ENCODE data around the gene SFXN5.

The SFXN5 gene

GRCh38 chr2:72958542-72959385, 112.7 kb downstream of the SFXN5 start:
- Histone ChIP-seq H3K4me2 (no peak overlapping the region), H3K27ac (no peak overlapping the region)
- no peak for TF ChIP-seq CTCF (conservative IDR thresholded peaks at IDR 0.05; ENCODE audit: low read depth, low read length)

DNA sequence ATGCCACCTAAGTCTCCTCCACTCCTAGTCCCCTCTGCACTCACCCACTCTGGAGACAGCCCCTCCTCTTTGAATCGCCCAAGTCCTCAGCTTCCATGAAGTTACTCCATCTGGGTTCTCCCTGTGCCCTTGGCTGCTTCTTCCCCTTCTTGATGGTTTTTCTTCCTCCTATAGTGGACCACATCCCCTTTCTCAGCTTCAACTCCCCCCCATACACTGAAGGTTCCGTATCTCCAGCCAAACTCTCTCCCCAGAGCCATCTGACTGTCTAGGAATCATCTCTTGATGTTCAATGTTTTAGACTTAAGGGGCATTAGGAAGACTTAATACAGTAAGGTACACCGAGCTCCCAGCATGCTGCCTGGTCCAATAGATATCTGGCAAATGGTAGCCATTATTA, 114.6 kb downstream of the SFXN5 start:
- H2AFZ ChIP-seq (ENCODE audit: low read depth), result no peak overlapping the region
- no peaks in the 10 kb centered on the region for H3K79me2 ChIP-seq (ENCODE audit: insufficient read depth, low read depth)
- no peak overlapping the region for H3K4me2 ChIP-seq
- no peaks in the 10 kb centered on the region for H3K27me3 ChIP-seq (ENCODE audit: insufficient read depth, low read depth)
- no peak overlapping the region for H3K9ac ChIP-seq
- no peak overlapping the region for H3K4me3 ChIP-seq (IDR thresholded peaks at IDR 0.05; ENCODE audit: insufficient read depth, low read depth, low read length)
- no peak overlapping the region for H3K27ac ChIP-seq
- H3K36me3 ChIP-seq (ENCODE audit: insufficient read depth), result no peaks in the 10 kb centered on the region
- no peak for TF ChIP-seq CTCF (conservative IDR thresholded peaks at IDR 0.05; ENCODE audit: low read depth, low read length)
- no peaks in the 10 kb centered on the region for H4K20me1 ChIP-seq (ENCODE audit: insufficient read depth)
- no peaks in the 10 kb centered on the region for H3K4me1 ChIP-seq (ENCODE audit: low read depth, poor library complexity, severe bottlenecking)

More at GRCh38 chr2:72958542-72959385, 112.7 kb downstream of the SFXN5 start:
- Histone ChIP-seq H3K4me3 (IDR thresholded peaks at IDR 0.05; ENCODE audit: insufficient read depth, low read depth, low read length) (no peak overlapping the region), H3K4me1 (ENCODE audit: low read depth, poor library complexity, severe bottlenecking) (no peaks in the 10 kb centered on the region), H3K9ac (no peak overlapping the region), H2AFZ (ENCODE audit: low read depth) (no peak overlapping the region), H3K27me3 (ENCODE audit: insufficient read depth, low read depth) (no peaks in the 10 kb centered on the region), H3K79me2 (ENCODE audit: insufficient read depth, low read depth) (no peaks in the 10 kb centered on the region), H4K20me1 (ENCODE audit: insufficient read depth) (no peaks in the 10 kb centered on the region), H3K36me3 (ENCODE audit: insufficient read depth) (no peaks in the 10 kb centered on the region)

GRCh38 chr2:72956050-72956395, 115.5 kb downstream of the SFXN5 start:
- Histone ChIP-seq H3K27ac (no peak overlapping the region), H3K27me3 (ENCODE audit: insufficient read depth, low read depth) (no peaks in the 10 kb centered on the region), H3K36me3 (ENCODE audit: insufficient read depth) (no peaks in the 10 kb centered on the region), H3K9ac (no peak overlapping the region), H3K4me3 (IDR thresholded peaks at IDR 0.05; ENCODE audit: insufficient read depth, low read depth, low read length) (no peak overlapping the region), H4K20me1 (ENCODE audit: insufficient read depth) (no peaks in the 10 kb centered on the region), H3K79me2 (ENCODE audit: insufficient read depth, low read depth) (no peaks in the 10 kb centered on the region), H2AFZ (ENCODE audit: low read depth) (no peak overlapping the region), H3K4me2 (no peak overlapping the region), H3K4me1 (ENCODE audit: low read depth, poor library complexity, severe bottlenecking) (no peaks in the 10 kb centered on the region)
- no peak for TF ChIP-seq CTCF (conservative IDR thresholded peaks at IDR 0.05; ENCODE audit: low read depth, low read length)

DNA sequence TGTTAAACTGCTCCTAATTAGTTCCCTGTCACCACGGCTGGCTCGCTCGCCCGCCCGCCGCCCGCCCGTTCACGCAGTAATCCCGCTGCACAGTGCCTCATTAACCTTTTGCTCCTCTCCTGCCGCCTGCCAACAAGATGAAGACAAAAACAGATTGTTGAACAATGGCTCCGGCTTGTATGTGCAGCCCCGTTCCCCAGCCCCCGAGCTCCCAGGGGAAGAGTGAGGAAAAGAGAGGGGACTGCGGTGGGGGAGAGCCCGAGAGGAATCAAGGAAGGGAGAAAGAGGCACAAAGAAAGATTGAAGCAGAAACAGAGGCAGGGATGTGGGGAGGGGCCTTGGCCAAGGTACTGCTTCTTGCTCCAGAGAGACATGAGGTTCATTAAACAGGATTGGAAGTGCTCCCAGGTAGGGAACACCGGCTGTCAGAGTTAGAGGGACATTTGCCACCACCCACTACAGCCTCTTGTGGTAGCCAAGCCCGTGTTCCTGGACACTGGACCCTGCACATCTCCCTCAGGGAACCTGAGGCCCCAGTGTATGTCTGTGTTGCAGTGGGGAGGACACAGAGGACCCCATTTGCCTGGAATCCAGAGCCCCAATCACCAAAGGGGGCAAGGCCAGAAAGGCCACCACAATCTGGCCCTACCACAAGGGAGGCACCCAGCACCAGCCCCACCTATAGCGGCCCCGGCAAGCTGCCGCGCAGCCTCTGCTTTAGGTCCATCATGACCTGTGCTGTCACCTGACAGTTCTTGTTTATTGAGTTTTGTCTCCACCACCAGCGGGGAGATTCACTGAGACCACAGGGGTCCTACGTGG, 116.1 kb downstream of the SFXN5 start:
- no peaks in the 10 kb centered on the region for H3K4me1 ChIP-seq (ENCODE audit: low read depth, poor library complexity, severe bottlenecking)
- H3K4me2 ChIP-seq, result no peak overlapping the region
- H3K79me2 ChIP-seq (ENCODE audit: insufficient read depth, low read depth), result no peaks in the 10 kb centered on the region
- no peak overlapping the region for H3K9ac ChIP-seq
- TF ChIP-seq CTCF (conservative IDR thresholded peaks at IDR 0.05; ENCODE audit: low read depth, low read length), result no peak
- H4K20me1 ChIP-seq (ENCODE audit: insufficient read depth), result no peaks in the 10 kb centered on the region
- H3K27me3 ChIP-seq (ENCODE audit: insufficient read depth, low read depth), result no peaks in the 10 kb centered on the region
- H3K27ac ChIP-seq, result no peak overlapping the region
- H3K36me3 ChIP-seq (ENCODE audit: insufficient read depth), result no peaks in the 10 kb centered on the region
- no peak overlapping the region for H3K4me3 ChIP-seq (IDR thresholded peaks at IDR 0.05; ENCODE audit: insufficient read depth, low read depth, low read length)
- no peak overlapping the region for H2AFZ ChIP-seq (ENCODE audit: low read depth)

All from KMS-11 (cell line).